Thyroid gland (tissue), 4 donors: ENCODE data around the gene RNF125. TPM values are rescaled to one million over a fixed set of nuclear protein-coding genes. Genes with fewer than 3 reads are reported as not detected.

Experiments used
- DNase-seq, 2 donors: peaks; one replicate each; pipeline ENCODE4 v3.0.0-alpha.2; 2019
- H3K27ac ChIP-seq, 3 donors: fragments of 200-600 bp; sonication (generic); 1 replicate in 2 of 3; 2 replicates in 1 of 3; pipeline ENCODE4 v1.5.1; 2016 to 2019; ENCODE audit warnings: mild to moderate bottlenecking in 1 of 3, moderate library complexity in 1 of 3
- H3K27me3 ChIP-seq: fragments of 200-600 bp; sonication (generic); one replicate; pipeline ENCODE4 v1.5.1; 2019
- H3K36me3 ChIP-seq, 2 donors: fragments of 200-600 bp; sonication (generic); one replicate each; pipeline ENCODE4 v1.5.1; 2016 to 2019
- H3K4me1 ChIP-seq, 2 donors: fragments of 200-600 bp; sonication (generic); one replicate each; pipeline ENCODE4 v1.5.1; 2017 to 2019
- H3K4me3 ChIP-seq, 3 donors: fragments of 200-600 bp; sonication (generic); replicated peaks in 1 of 3; 1 replicate in 2 of 3; 2 replicates in 1 of 3; pipeline ENCODE4 v1.5.1; 2016; ENCODE audit warnings: mild to moderate bottlenecking in 1 of 3
- H3K9me3 ChIP-seq: fragments of 200-600 bp; sonication (generic); one replicate; pipeline ENCODE4 v1.5.1; 2017
- CTCF ChIP-seq, 6 experiments: fragments of 200-600 bp in 3 of 6; fragments of 450-650 bp in 3 of 6; sonication (generic) in 3 of 6; IDR thresholded peaks; one replicate each; pipeline ENCODE4 v1.5.1; 2016 to 2019; ENCODE audit warnings: antibody characterized with exemption in 6 of 6, mild to moderate bottlenecking in 2 of 6, inconsistent platforms in 1 of 6, moderate library complexity in 1 of 6
- POLR2A ChIP-seq, 2 donors: fragments of 450-650 bp; IDR thresholded peaks; one replicate each; pipeline ENCODE4 v1.6.1; 2017; ENCODE audit warnings: antibody characterized with exemption in 2 of 2, mild to moderate bottlenecking in 2 of 2, moderate library complexity in 1 of 2
- WGBS, 2 donors: methylation state at CpG; one replicate each; pipeline ENCODE4 v1.1.5; 2017; 5-methylcytosine and 5-hydroxymethylcytosine counted together
- intact Hi-C: fragments of 100-400 bp; cut with DNase I; formaldehyde crosslinking; loops from one replicate; pipeline ENCODE4 v1.15.1; 2023
- total RNA-seq, 4 donors: library from RNA; depleted of rRNA; stranded (reverse); fragments of >200 nt; gene quantifications; one replicate each; pipeline ENCODE4 v1.2.3, GENCODE V29; 2016

RNF125 gene
- total RNA-seq, result 1 to 10 TPM; 1.3 to 6.7 (median 1.9) TPM

GRCh38 chr18:32018331-32019250 is at the start of gene RNF125:
Gene RNF125, plus strand, starts transcription at chr18:32018825. Its CDS starts 39 bp downstream, at chr18:32018864.
- H3K4me1 ChIP-seq, result peaks cover 0 to 14% of the 10 kb centered on the region in 2 donors
- intact Hi-C loops, result no loop called here
- H3K27ac ChIP-seq, result peak within 1 kb of the TSS; percentile 3 to 50 (median 21)
- DNase-seq, result peak; percentile 68 to 78
- TF ChIP-seq CTCF (IDR thresholded peaks at IDR 0.05), result no peak
- peak in 1 of 2 donors; percentile 46 for TF ChIP-seq POLR2A (IDR thresholded peaks at IDR 0.05)
- peak within 1 kb of the TSS; percentile 1 to 44 (median 21) for H3K4me3 ChIP-seq
- H3K36me3 ChIP-seq, result no peaks in the 10 kb centered on the region
- no peaks in the 10 kb centered on the region for H3K27me3 ChIP-seq
- WGBS, 2 donors, result 1 to 2% methylated on average over 21 to 37 of the region's 66 CpGs
- no peaks in the 10 kb centered on the region for H3K9me3 ChIP-seq

- Histone ChIP-seq H3K27me3 (no peaks in the 10 kb centered on the region), H3K4me3 (no peak overlapping the region), H3K9me3 (no peaks in the 10 kb centered on the region), H3K4me1 (no peaks in the 10 kb centered on the region), H3K36me3 (no peaks in the 10 kb centered on the region), H3K27ac (no peak overlapping the region)
- TF ChIP-seq POLR2A (IDR thresholded peaks at IDR 0.05) (no peak), CTCF (IDR thresholded peaks at IDR 0.05) (no peak)
- 61 to 66% methylated on average over 3 of the region's 3 CpGs for WGBS, 2 donors
- intact Hi-C loops, result loop anchor here (10.0 kb wide), 1 partner anchor 416 kb away; no protein-coding TSS in a partner anchor
- no peak for DNase-seq
Measured at GRCh38 chr18:31970617-31971016, 48.0 kb upstream of the RNF125 start.

GRCh38 chr18:31973929-31974546 is 44.6 kb upstream of the RNF125 start:
- Histone ChIP-seq H3K9me3 (no peaks in the 10 kb centered on the region), H3K36me3 (no peaks in the 10 kb centered on the region), H3K27me3 (no peaks in the 10 kb centered on the region), H3K4me3 (no peak overlapping the region), H3K4me1 (no peaks in the 10 kb centered on the region), H3K27ac (no peak overlapping the region)
- WGBS, 2 donors, result 90 to 98% methylated on average over 4 of the region's 4 CpGs
- intact Hi-C loops, result loop anchor here (10.0 kb wide), 1 partner anchor 419 kb away; no protein-coding TSS in a partner anchor
- DNase-seq, result no peak
- no peak for TF ChIP-seq CTCF (IDR thresholded peaks at IDR 0.05)
- TF ChIP-seq POLR2A (IDR thresholded peaks at IDR 0.05), result no peak

GRCh38 chr18:31976242-31976641 is 42.4 kb upstream of the RNF125 start:
- DNase-seq, result no peak
- Histone ChIP-seq H3K36me3 (no peaks in the 10 kb centered on the region), H3K27me3 (no peaks in the 10 kb centered on the region), H3K4me3 (no peak overlapping the region), H3K4me1 (no peaks in the 10 kb centered on the region), H3K9me3 (no peaks in the 10 kb centered on the region), H3K27ac (no peak overlapping the region)
- intact Hi-C loops, result loop anchor here (5.0 to 10.0 kb wide), 2 partner anchors 234 to 421 kb away; no protein-coding TSS in a partner anchor
- TF ChIP-seq POLR2A (IDR thresholded peaks at IDR 0.05) (no peak), CTCF (IDR thresholded peaks at IDR 0.05) (no peak)
- WGBS, 2 donors, result 71 to 85% methylated on average over 3 of the region's 3 CpGs
